22Rv1 (cell line): ENCODE results near the gene DAG1.

Experiments used
- H3K27ac ChIP-seq: fragments of 450-650 bp; 2 replicates; pipeline ENCODE4 v1.5.1; 2017
- CTCF ChIP-seq: fragments of 450-650 bp; IDR thresholded peaks from 2 replicates; pipeline ENCODE4 v1.5.1; 2017; ENCODE audit warnings: mild to moderate bottlenecking
- ZFX ChIP-seq: fragments of 450-650 bp; IDR thresholded peaks from 2 replicates; pipeline ENCODE4 v1.6.1; 2017; ENCODE audit warnings: antibody characterized with exemption, borderline replicate concordance

The DAG1 gene

GRCh38 chr3:49469936-49470713 lies at the start of gene DAG1:
TSS of gene DAG1 (plus strand) at chr3:49470267. CDS start at chr3:49510535, 40,268 bp downstream.
- TF ChIP-seq CTCF (no peak), ZFX (no peak)
- peak within 1 kb of the TSS; percentile 98 for H3K27ac ChIP-seq

- no peak for TF ChIP-seq CTCF
- TF ChIP-seq ZFX, result no peak
Measured at GRCh38 chr3:49421890-49422378, 48.1 kb upstream of the DAG1 start.

GRCh38 chr3:49422379-49423248 lies 47.5 kb upstream of the DAG1 start, which contains the start of gene AMT:
TSS of gene AMT (minus strand) at chr3:49422473. CDS start at chr3:49422450, 23 bp downstream.
- no peak within 1 kb of the TSS for H3K27ac ChIP-seq
- TF ChIP-seq CTCF, result no peak
- no peak for TF ChIP-seq ZFX

More at GRCh38 chr3:49421890-49422378, 48.1 kb upstream of the DAG1 start:
- H3K27ac ChIP-seq, result no peak overlapping the region

- H3K27ac ChIP-seq, result no peak overlapping the region
- no peak for TF ChIP-seq CTCF
- TF ChIP-seq ZFX, result no peak
Measured at GRCh38 chr3:49424816-49425215, 45.3 kb upstream of the DAG1 start.

- TF ChIP-seq CTCF (no peak), ZFX (no peak)
- no peak overlapping the region for H3K27ac ChIP-seq
Measured at GRCh38 chr3:49427586-49427985, 42.5 kb upstream of the DAG1 start.

- peak overlapping the region; percentile 91 for H3K27ac ChIP-seq
Measured at GRCh38 chr3:49428752-49429080, 41.4 kb upstream of the DAG1 start.

More at GRCh38 chr3:49428752-49429080, 41.4 kb upstream of the DAG1 start:
- TF ChIP-seq CTCF (no peak), ZFX (no peak)
